H9 (cell line): ENCODE results near the gene ZNF665. TPM values are rescaled to one million over a fixed set of nuclear protein-coding genes. Genes with fewer than 3 reads are reported as not detected.
"Not testable (repeated sequence)": the region's sequence is repeated elsewhere in the genome, so short reads cannot be mapped to it uniquely, and the experiment has no call there.

Source experiments
- DNase-seq: peaks from one replicate; pipeline ENCODE4 v3.0.0-alpha.2; 2017
- H2AFZ ChIP-seq: one replicate; pipeline ENCODE4 v1.6.1; 2013; ENCODE audit warnings: mild to moderate bottlenecking, low read length, control low read depth, moderate library complexity
- H2AK5ac ChIP-seq: 2 replicates; pipeline ENCODE4 v1.6.1; 2013; ENCODE audit warnings: low read length, control low read depth, mixed read lengths; ENCODE audit not compliant: insufficient read length
- H2BK120ac ChIP-seq: one replicate; pipeline ENCODE4 v1.6.1; 2013; ENCODE audit warnings: low read depth, mild to moderate bottlenecking, low read length, control low read depth, inconsistent platforms; ENCODE audit not compliant: poor library complexity, severe bottlenecking
- H2BK12ac ChIP-seq: 2 replicates; pipeline ENCODE4 v1.6.1; 2013; ENCODE audit warnings: low read length, control low read depth, mixed read lengths, low read depth; ENCODE audit not compliant: insufficient read length
- H2BK15ac ChIP-seq: 2 replicates; pipeline ENCODE4 v1.6.1; 2013; ENCODE audit warnings: low read depth, low read length, control low read depth
- H2BK20ac ChIP-seq: one replicate; pipeline ENCODE4 v1.6.1; 2013; ENCODE audit warnings: low read depth, mild to moderate bottlenecking, low read length, control low read depth, inconsistent platforms; ENCODE audit not compliant: poor library complexity, severe bottlenecking
- H2BK5ac ChIP-seq: 2 replicates; pipeline ENCODE4 v1.6.1; 2013; ENCODE audit warnings: low read length, control low read depth, mixed read lengths; ENCODE audit not compliant: insufficient read length
- H3K14ac ChIP-seq: 2 replicates; pipeline ENCODE4 v1.6.1; 2013; ENCODE audit warnings: low read length, control low read depth; ENCODE audit not compliant: insufficient read depth
- H3K18ac ChIP-seq: 2 replicates; pipeline ENCODE4 v1.6.1; 2013; ENCODE audit warnings: low read depth, mild to moderate bottlenecking, mixed read lengths, low read length, control low read depth; ENCODE audit not compliant: insufficient read length
- H3K23ac ChIP-seq: 2 replicates; pipeline ENCODE4 v1.6.1; 2013; ENCODE audit warnings: low read length, control low read depth, mixed read lengths, low read depth; ENCODE audit not compliant: insufficient read length
- H3K23me2 ChIP-seq: 2 replicates; pipeline ENCODE4 v1.6.1; 2013; ENCODE audit warnings: low read depth, mild to moderate bottlenecking, mixed read lengths, low read length, control low read depth; ENCODE audit not compliant: insufficient read length, poor library complexity, severe bottlenecking
- H3K27ac ChIP-seq: 2 replicates; pipeline ENCODE4 v1.5.1; 2013; ENCODE audit warnings: low read length, control low read depth, mixed read lengths, low read depth; ENCODE audit not compliant: insufficient read length
- H3K27me3 ChIP-seq: 2 replicates; pipeline ENCODE4 v1.6.1; 2013; ENCODE audit warnings: low read length, control low read depth, inconsistent platforms; ENCODE audit not compliant: insufficient read depth
- H3K4ac ChIP-seq: 2 replicates; pipeline ENCODE4 v1.6.1; 2013; ENCODE audit warnings: low read depth, mild to moderate bottlenecking, control low read depth, inconsistent platforms, low read length, moderate library complexity
- H3K4me1 ChIP-seq: 2 replicates; pipeline ENCODE4 v1.6.1; 2013; ENCODE audit warnings: low read length, control low read depth, inconsistent platforms; ENCODE audit not compliant: insufficient read depth
- H3K4me2 ChIP-seq: 2 replicates; pipeline ENCODE4 v1.6.1; 2013; ENCODE audit warnings: low read length, control low read depth, mixed read lengths; ENCODE audit not compliant: insufficient read length, insufficient read depth
- H3K56ac ChIP-seq: 2 replicates; pipeline ENCODE4 v1.6.1; 2013; ENCODE audit warnings: low read depth, mild to moderate bottlenecking, mixed read lengths, low read length, control low read depth; ENCODE audit not compliant: insufficient read length
- H3K79me1 ChIP-seq: 2 replicates; pipeline ENCODE4 v1.6.1; 2013; ENCODE audit warnings: low read depth, mild to moderate bottlenecking, moderate library complexity, low read length, control low read depth, inconsistent platforms; ENCODE audit not compliant: insufficient read depth, poor library complexity, severe bottlenecking
- H3K79me2 ChIP-seq: 2 replicates; pipeline ENCODE4 v1.6.1; 2013; ENCODE audit warnings: low read length, control low read depth, inconsistent platforms; ENCODE audit not compliant: insufficient read depth
- H3K9ac ChIP-seq: 2 replicates; pipeline ENCODE4 v1.6.1; 2013; ENCODE audit warnings: low read length, control low read depth, mixed read lengths; ENCODE audit not compliant: insufficient read length; ENCODE audit errors: extremely low read depth
- H3K9me3 ChIP-seq: one replicate; pipeline ENCODE4 v1.6.1; 2013; ENCODE audit warnings: low read depth, low read length, inconsistent platforms; ENCODE audit not compliant: control insufficient read depth
- H3T11ph ChIP-seq: one replicate; pipeline ENCODE4 v1.6.1; 2013; ENCODE audit warnings: mild to moderate bottlenecking, low read length, control low read depth, inconsistent platforms
- H4K20me1 ChIP-seq: one replicate; pipeline ENCODE4 v1.6.1; 2013; ENCODE audit not compliant: control insufficient read depth, insufficient read length, insufficient read depth
- H4K5ac ChIP-seq: 2 replicates; pipeline ENCODE4 v1.6.1; 2013; ENCODE audit warnings: low read depth, mild to moderate bottlenecking, mixed read lengths, low read length, control low read depth; ENCODE audit not compliant: insufficient read length
- H4K8ac ChIP-seq: replicated peaks from 2 replicates; pipeline ENCODE4 v1.6.1; 2013; ENCODE audit warnings: low read length, control low read depth, mixed read lengths, low read depth; ENCODE audit not compliant: insufficient read length
- H4K91ac ChIP-seq: 2 replicates; pipeline ENCODE4 v1.6.1; 2013; ENCODE audit warnings: low read depth, mild to moderate bottlenecking, moderate library complexity, mixed read lengths, low read length, control low read depth; ENCODE audit not compliant: insufficient read length
- H3K27ac Mint-ChIP-seq, 3 experiments: 2 replicates in 2 of 3; 3 replicates in 1 of 3; pipeline ENCODE4 v1.8.0; 2020 to 2021; ENCODE audit warnings: mixed read lengths in 3 of 3, mild to moderate bottlenecking in 1 of 3, moderate library complexity in 1 of 3
- H3K27me3 Mint-ChIP-seq: 2 replicates; pipeline ENCODE4 v1.8.0; 2021; ENCODE audit warnings: low read depth, mild to moderate bottlenecking, moderate library complexity, mixed read lengths
- H3K36me3 Mint-ChIP-seq, 3 experiments: 2 replicates in 2 of 3; 3 replicates in 1 of 3; pipeline ENCODE4 v1.8.0; 2020 to 2021; ENCODE audit warnings: low read depth in 3 of 3, mixed read lengths in 3 of 3; ENCODE audit not compliant: insufficient read depth in 1 of 3
- H3K4me1 Mint-ChIP-seq, 2 experiments: 2 replicates each; pipeline ENCODE4 v1.8.0; 2020; ENCODE audit warnings: mixed read lengths in 2 of 2
- H3K4me3 Mint-ChIP-seq, 2 experiments: 2 replicates in 1 of 2; 3 replicates in 1 of 2; pipeline ENCODE4 v1.8.0; 2020 to 2021; ENCODE audit warnings: mild to moderate bottlenecking in 2 of 2, mixed read lengths in 2 of 2, moderate library complexity in 1 of 2
- H3K9me3 Mint-ChIP-seq, 2 experiments: 2 replicates in 1 of 2; 3 replicates in 1 of 2; pipeline ENCODE4 v1.8.0; 2020; ENCODE audit warnings: mild to moderate bottlenecking in 2 of 2, mixed read lengths in 2 of 2, moderate library complexity in 1 of 2
- WGBS: extraction: QIAGEN DNeasy Blood & Tissue Kit; methylation state at CpG from one replicate; pipeline ENCODE4 v1.1.7; 2013; ENCODE audit warnings: missing lambda C conversion rate, low lambda C conversion rate, mixed read lengths; ENCODE audit not compliant: insufficient read length; ENCODE audit errors: extremely low coverage; 5-methylcytosine and 5-hydroxymethylcytosine counted together
- total RNA-seq: library from RNA; stranded (reverse); gene quantifications from 2 replicates; pipeline ENCODE4 v1.2.1, GENCODE V29; 2021
- TF ChIP-seq, protein P1 (sequence below): fragments of 200-600 bp; sonication (generic); conservative IDR thresholded peaks from 3 replicates; pipeline ENCODE4 v1.8.0; 2021; ENCODE audit warnings: antibody characterized with exemption, mild to moderate bottlenecking

The ZNF665 gene
- total RNA-seq, 1 experiment from 2014 or later: 3.7 TPM

DNA sequence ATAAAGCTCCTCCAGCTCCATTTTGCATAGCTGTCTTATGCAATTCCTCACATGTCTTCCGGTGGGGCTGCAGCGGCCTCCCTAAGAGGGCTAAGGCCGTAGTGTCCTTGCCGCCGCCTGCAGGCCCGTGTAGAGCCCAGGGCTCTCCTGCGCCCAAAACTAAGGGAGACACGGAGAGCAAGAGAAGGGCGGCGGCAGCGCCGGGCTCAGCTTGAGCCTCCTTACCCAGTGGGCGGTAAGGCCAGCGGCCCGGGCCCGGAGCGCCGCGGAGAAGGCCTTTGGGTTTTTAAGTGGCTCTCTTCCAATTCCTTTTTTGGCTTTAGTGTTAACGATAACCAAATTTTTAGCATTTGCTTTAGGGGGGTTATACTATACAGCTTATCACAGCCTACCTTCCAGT, 31.4 kb upstream of the ZNF665 start:
- peaks cover 40% of the 10 kb centered on the region for H3K9me3 ChIP-seq
- no peak overlapping the region for H3K4ac ChIP-seq
- no peak overlapping the region for H2AFZ ChIP-seq
- Mint-ChIP-seq H3K4me3 (no peak overlapping the region), H3K9me3 (peaks cover 75 to 76% of the 10 kb centered on the region in 2 experiments), H3K27me3 (peaks cover 3% of the 10 kb centered on the region; the same call in 1 of the 2 replicates), H3K27ac (no peak overlapping the region), H3K36me3 (peaks cover 17 to 32% (median 30%) of the 10 kb centered on the region in 3 experiments), H3K4me1 (no peaks in the 10 kb centered on the region)
- H3K23me2 ChIP-seq: no peaks in the 10 kb centered on the region
- H3K56ac ChIP-seq: no peak overlapping the region
- no peaks in the 10 kb centered on the region for H3K79me2 ChIP-seq
- H3K18ac ChIP-seq: no peak overlapping the region
- H3K23ac ChIP-seq: no peak overlapping the region
- H3K27me3 ChIP-seq: no peaks in the 10 kb centered on the region
- no peak overlapping the region for H2BK12ac ChIP-seq
- no peak overlapping the region for H2BK20ac ChIP-seq
- no peak overlapping the region for H3K14ac ChIP-seq
- no peak for DNase-seq
- H2BK15ac ChIP-seq: no peak overlapping the region
- no peak overlapping the region for H2AK5ac ChIP-seq
- H3K4me1 ChIP-seq: no peaks in the 10 kb centered on the region
- H4K20me1 ChIP-seq: no peaks in the 10 kb centered on the region
- TF ChIP-seq, protein P1, sequence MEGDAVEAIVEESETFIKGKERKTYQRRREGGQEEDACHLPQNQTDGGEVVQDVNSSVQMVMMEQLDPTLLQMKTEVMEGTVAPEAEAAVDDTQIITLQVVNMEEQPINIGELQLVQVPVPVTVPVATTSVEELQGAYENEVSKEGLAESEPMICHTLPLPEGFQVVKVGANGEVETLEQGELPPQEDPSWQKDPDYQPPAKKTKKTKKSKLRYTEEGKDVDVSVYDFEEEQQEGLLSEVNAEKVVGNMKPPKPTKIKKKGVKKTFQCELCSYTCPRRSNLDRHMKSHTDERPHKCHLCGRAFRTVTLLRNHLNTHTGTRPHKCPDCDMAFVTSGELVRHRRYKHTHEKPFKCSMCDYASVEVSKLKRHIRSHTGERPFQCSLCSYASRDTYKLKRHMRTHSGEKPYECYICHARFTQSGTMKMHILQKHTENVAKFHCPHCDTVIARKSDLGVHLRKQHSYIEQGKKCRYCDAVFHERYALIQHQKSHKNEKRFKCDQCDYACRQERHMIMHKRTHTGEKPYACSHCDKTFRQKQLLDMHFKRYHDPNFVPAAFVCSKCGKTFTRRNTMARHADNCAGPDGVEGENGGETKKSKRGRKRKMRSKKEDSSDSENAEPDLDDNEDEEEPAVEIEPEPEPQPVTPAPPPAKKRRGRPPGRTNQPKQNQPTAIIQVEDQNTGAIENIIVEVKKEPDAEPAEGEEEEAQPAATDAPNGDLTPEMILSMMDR: no peak
- H3T11ph ChIP-seq: no peak overlapping the region
- no peak overlapping the region for H2BK120ac ChIP-seq
- H3K9ac ChIP-seq: no peak overlapping the region
- H2BK5ac ChIP-seq: no peak overlapping the region
- no CpG with 5 or more reads among the region's 20 CpGs for WGBS
- no peak overlapping the region for H3K27ac ChIP-seq
- no peak overlapping the region for H4K91ac ChIP-seq
- no peak overlapping the region for H4K5ac ChIP-seq
- H3K79me1 ChIP-seq: no peaks in the 10 kb centered on the region
- no peak overlapping the region for H4K8ac ChIP-seq
- H3K4me2 ChIP-seq: no peak overlapping the region

DNA sequence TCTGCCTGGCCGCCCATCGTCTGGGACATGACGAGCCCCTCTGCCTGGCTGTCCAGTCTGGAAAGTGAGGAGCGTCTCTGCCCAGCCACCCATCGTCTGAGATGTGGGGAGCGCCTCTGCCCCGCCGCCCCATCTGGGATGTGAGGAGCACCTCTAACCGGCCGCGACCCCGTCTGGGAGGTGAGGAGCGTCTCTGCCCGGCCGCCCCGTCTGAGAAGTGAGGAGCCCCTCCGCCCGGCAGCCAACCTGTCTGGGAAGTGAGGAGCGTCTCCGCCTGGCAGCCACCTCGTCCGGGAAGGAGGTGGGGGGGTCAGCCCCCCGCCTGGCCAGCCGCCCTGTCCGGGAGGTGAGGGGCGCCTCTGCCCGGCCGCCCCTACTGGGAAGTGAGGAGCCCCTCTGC, 29.6 kb upstream of the ZNF665 start:
- H2BK15ac ChIP-seq, H3K18ac ChIP-seq, H3K27me3 ChIP-seq, H4K8ac ChIP-seq, H2AK5ac ChIP-seq, H3K4me2 ChIP-seq, H2BK12ac ChIP-seq, H3K56ac ChIP-seq, H2BK20ac ChIP-seq, H3K27me3 Mint-ChIP-seq, H3T11ph ChIP-seq, H3K23ac ChIP-seq, H4K20me1 ChIP-seq, H4K91ac ChIP-seq, H4K5ac ChIP-seq, H2BK5ac ChIP-seq, H2BK120ac ChIP-seq, H3K27ac Mint-ChIP-seq, H2AFZ ChIP-seq, H3K4me3 Mint-ChIP-seq, H3K4me1 Mint-ChIP-seq, H3K14ac ChIP-seq, H3K23me2 ChIP-seq, H3K79me2 ChIP-seq, H3K79me1 ChIP-seq, H3K9ac ChIP-seq, DNase-seq, H3K4ac ChIP-seq, H3K27ac ChIP-seq, H3K4me1 ChIP-seq: not testable (repeated sequence)
- Mint-ChIP-seq H3K36me3 (peaks cover 20 to 40% (median 24%) of the 10 kb centered on the region in 3 experiments), H3K9me3 (peaks cover 75 to 77% of the 10 kb centered on the region in 2 experiments)
- no CpG with 5 or more reads among the region's 28 CpGs for WGBS
- H3K9me3 ChIP-seq: peaks cover 38% of the 10 kb centered on the region
